HG03571 (cell line): ENCODE results near the gene XRCC1.

Experiments
- ATAC-seq: cut with Tn5 transposase; IDR thresholded peaks from one replicate; pipeline ENCODE4 v1.9.1; 2021; ENCODE audit not compliant: unreplicated experiment

Gene XRCC1, protein sequence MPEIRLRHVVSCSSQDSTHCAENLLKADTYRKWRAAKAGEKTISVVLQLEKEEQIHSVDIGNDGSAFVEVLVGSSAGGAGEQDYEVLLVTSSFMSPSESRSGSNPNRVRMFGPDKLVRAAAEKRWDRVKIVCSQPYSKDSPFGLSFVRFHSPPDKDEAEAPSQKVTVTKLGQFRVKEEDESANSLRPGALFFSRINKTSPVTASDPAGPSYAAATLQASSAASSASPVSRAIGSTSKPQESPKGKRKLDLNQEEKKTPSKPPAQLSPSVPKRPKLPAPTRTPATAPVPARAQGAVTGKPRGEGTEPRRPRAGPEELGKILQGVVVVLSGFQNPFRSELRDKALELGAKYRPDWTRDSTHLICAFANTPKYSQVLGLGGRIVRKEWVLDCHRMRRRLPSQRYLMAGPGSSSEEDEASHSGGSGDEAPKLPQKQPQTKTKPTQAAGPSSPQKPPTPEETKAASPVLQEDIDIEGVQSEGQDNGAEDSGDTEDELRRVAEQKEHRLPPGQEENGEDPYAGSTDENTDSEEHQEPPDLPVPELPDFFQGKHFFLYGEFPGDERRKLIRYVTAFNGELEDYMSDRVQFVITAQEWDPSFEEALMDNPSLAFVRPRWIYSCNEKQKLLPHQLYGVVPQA

DNA sequence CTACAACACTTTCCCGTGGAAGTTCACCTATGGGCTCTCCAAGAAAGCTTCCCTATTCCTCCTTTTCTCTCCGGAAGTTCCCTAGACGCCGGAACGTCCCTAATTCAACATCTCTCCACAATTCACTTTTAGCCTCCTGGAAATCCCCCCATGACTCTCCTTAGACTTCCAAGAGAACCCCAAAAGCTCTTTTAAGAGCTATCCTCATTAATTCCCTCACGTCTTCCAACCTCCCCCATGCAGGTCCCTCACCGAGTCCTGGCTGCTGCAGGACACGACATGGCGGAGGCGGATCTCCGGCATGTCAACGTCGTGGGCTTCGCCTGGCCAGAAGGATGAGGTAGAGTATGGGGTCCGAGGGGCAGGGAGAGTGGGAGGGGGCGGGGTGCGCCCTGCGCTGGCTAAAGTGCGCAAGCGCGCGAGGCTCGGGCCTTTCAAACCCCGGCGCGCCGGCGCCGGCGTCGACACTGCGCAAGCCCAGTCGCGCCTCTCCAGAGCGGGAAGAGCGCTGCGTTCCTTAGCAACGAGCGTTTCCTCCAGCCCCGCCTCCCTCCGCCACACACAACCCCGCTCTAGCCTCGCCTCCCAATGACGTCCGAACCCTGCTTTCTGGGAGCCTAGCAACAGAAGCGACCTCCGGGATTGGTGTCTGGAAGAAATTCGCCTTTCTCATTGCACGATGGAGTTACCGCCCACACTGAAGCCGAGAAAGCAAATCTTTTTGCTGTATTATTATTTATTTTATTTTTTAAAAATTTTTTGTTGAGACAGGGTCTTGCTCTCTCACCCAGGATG is at the start of gene XRCC1, which contains the start of gene PINLYP:
TSS of gene XRCC1 (minus strand) at position 372 of the 795 bp plus-strand sequence. CDS start at position 303, 69 bp downstream.
TSS of gene PINLYP (plus strand) at position 646 of the 795 bp plus-strand sequence. CDS start 1,391 bp downstream, outside the sequence.
- peak; percentile 90 for ATAC-seq

DNA sequence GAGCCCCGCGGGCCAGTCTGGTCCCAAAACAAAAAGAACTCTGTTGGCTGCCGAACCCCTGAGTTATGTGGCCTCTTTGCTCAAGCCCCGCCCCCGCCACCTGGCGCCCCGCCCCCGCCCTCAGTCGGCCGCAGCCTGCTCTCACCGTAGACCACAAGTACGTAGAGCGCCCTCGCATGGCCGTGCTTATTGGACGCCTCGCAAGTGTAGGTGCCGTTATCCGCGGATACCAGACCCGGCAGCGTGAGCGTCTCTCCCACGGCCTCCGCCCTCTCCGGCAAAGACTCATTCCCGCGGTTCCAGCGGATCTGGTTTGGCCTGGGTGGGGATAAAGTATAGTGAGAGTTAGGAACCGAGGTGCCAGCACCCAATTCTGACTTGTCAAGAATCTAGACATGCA is 49.6 kb upstream of the XRCC1 start:
- no peak for ATAC-seq

DNA sequence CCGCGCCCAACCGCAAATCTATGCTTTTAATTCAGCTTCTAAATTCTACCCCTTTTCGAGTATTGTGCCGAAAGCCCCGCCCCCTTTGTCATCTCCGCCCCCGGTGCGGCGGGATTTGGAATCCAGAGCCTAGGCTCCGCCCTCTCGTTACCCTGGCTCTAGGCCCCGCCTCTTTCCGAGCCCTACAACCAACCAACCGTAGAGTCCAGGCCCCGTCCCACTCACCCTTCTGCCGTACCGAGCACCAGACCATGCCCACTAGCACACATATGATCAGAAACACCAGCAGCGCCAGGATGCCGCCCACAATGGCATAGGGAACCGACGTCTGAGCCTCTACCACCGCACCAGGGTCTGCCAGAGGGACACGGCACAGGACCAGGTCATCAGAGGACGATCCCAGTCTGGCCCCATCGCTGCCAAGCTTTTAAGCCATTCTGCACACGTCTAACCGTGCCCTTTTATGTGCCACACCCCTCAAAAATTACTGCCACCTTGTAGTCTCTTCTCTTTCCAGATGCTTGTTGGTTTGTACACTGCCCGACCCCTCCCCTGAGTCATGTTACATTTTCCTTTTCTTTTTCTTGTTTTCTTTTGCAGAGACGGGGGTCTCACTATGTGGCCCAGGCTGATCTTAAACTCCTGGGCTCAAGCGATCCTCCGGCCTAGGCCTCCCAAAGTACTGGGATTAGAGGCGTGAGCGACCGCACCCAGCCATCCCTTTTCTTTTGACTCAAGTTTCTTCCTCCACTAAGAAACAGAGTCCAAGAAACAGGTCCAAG is 48.8 kb upstream of the XRCC1 start:
- ATAC-seq = no peak

DNA sequence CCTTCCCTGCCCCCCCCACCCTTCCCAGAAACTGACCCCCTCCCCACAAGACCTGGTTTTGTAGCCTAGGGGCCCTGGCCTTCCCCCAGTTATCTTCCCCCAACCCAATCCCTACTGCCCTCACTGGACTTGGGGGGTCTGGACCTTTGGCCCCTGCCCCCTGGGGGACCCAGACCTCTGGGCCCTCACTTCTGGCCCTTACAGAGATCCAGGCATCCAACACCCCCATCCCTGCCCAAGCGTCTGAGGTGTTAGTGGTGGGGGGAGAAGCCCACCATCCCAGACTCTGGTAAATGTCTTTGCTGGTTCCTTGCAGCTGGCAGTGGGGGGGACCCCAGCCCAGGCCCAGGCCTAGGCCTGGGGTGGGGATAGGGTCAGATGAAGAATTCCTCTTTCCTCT is 47.6 kb upstream of the XRCC1 start:
- ATAC-seq = no peak

DNA sequence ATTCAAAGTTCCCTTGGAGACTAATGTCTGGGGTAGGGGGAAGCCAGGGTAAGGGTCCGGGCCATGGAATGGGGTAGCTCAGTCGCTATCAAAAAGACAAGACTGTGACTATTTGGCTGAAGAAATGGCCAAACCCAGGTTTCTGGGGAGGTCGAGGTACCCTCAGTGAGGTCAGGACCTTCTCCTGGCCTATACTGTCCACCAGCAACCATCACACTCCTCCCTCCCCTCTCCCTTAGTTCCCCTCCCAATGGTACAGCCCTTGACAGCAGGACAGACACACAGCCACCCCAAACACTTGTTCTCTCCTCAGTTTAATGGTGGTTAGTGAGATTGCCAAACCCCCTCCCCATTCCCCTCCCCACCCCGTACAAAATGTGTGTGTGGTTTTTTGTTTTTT is 46.7 kb upstream of the XRCC1 start:
- no peak for ATAC-seq

DNA sequence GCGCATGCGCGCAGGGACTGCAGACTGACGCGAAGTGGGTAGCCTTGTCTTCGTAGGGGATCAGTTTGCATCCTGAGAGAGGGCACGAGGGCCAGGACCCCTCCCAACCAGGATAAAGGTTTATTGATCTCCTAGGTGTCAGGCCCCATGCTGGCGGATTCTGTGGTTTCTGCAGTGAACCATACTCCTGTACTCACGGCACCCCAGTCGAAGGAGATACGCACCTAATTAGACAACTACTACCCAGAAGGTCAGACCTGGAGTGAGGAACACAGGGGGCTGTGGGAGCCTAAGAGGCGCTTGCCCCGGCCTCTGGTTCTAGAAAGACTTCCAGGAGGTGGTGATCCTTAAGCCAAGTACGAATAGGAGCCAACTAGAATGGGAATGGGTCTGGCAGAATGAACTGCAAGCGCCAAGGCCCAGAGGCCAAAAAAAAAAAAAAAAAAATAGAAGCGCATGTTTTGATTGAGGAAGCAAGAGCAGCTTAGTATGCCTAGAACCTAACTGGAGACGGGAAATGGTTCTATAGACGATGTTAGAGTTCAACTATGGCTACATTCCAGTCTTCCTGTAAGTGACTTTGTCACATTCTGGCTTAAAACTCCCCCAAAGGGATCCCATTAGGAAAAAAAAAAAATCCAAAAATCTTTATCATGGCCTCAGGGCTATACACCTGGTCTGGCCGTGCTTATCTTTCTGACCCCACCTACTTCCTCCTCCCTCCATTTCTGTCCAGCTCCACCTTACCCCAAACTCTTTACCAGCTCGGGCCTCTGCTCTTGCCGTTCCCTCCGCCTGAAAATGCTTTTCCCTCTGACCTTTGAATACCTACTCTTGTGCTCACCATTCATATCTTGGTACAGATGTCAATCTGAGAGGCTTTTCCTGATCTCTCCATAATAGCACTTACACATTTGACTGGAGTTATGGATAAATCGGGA is 45.0 kb upstream of the XRCC1 start:
- no peak for ATAC-seq

DNA sequence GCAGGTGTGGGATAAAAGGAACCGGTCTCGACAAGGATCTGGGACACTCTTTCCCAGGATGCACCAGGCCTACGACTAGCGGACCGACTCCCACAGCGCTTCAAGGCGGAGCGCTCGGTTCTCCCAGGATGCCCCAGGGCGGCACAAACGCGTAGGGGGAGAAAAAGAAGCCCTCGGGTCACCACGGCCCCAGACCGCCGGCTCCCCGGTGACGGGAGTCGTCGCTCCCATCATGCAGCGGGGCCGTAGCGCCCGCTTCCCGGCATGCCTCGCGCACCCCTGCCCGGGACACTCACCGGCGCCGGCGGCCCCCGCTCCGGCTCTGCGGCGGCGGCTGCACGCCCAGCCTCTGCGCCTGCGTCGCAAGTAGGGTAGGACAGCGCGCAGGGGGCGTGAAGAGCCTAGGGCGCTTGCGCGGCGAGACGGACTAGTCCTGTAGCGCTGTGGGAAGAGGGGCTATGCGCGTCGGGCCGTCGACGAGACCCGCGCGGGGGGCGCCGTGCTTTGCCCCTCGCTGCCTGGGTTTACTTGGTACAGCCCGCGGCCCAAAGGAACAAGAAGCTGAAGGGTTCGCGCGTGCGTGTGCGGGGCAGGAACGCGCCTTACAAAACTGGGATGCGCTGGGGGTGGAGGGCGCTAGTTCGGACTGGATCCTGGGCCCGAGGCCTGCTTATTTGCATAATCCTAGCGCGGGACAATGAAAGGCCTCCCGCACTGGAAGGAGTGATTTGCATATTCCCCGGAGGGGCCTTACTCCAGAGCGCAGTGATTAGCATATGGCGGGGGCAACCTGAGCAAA is 44.1 kb upstream of the XRCC1 start, which contains the start of gene ZNF428:
TSS of gene ZNF428 (minus strand) at position 368 of the 799 bp plus-strand sequence. CDS start 5,325 bp downstream, outside the sequence.
- peak; percentile 77 for ATAC-seq

DNA sequence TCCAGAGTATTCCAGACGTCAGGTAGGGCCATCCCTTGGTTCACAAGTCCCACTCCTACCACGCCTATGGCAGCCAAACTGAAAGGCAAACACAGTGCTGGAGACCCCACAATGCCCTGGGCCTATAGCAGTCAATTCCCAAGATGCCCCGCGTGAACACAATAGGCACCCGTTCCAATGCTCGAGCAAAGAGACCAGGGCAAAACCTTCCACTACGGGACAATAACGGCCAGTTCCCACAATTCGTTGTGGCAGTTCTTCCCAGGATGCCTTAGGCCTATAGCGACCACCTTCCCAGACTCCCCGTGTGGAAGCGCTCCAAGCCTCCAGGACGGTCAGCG is 43.6 kb upstream of the XRCC1 start:
- ATAC-seq = peak; percentile 29

DNA sequence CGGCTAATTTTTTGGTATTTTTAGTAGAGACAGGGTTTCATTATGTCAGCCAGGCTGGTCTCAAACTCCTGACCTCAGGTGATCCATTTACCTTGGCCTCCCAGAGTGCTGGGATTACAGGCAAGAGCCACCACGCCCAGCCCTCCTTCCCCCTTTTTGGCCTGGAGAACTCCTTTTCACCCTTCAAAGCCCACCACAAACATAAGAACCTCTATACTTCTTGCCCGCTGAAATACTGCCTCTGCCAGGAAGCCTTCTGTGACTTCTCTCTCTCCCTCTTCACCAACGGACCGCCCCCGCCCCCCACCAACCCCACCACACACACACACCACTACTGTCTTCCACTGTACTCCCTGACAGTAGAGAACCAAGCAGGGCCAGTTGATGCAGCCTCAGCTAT is 41.6 kb upstream of the XRCC1 start:
- ATAC-seq = no peak

DNA sequence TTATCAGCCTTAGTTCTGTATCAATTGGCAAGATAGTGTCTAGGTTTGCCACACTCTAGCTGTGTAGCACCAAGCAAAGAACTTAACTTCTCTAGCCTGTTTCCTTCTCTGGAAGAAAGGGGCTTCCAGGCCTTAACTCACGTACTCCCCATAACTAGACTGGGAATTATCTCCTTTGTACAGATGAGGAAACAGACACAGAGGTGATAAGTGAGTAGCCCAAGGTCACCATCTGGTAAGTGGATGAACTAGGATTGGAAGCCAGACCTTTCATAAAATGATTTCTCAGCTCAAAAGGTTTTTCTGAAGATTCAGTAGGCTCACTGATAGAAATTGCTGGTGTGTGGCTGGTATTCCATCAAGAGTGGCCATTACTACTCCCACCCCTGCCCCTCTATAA is 41.0 kb upstream of the XRCC1 start:
- no peak for ATAC-seq

DNA sequence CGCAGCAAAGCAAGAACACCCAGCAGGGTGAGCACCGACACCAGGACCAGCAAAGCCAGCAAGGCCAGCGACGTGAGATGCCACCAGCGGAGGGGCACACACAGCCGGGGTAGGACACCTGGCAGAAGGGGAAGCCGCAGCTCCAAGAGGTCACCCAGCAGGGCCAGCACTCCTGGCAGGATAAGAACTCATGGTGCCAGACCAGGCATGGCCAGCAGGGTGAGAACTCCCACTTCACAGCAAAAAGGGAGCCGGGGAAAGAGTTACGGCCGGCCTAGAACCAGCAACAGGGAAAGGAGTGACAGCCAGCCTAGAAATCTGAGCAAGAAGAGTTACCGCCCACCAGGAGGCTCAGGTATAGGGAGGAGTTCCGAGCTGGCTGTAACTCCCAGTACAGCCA is 37.0 kb upstream of the XRCC1 start:
- ATAC-seq = no peak

DNA sequence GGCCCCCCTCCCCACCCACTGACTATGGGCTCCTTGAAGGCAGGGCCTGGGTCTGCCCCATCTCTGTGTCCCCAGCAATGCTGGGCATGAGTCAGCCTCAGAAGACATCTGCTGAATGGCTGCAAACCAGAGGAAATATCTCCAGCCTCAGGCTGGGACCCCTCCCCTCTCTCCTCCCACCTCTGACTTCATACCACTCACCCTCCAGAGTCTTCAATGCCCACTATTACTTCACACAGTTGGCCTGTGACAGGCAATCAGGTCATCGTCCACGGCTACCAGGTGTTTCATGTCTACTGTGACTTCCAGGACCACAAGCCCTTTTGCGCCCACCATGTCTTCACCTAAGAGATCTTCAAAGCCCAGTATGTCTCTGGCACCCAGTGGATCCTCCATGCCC is 36.5 kb upstream of the XRCC1 start, which contains the start of gene SRRM5:
TSS of gene SRRM5 (plus strand) at position 301 of the 400 bp plus-strand sequence. CDS start at position 335, 34 bp downstream.
- no peak for ATAC-seq

DNA sequence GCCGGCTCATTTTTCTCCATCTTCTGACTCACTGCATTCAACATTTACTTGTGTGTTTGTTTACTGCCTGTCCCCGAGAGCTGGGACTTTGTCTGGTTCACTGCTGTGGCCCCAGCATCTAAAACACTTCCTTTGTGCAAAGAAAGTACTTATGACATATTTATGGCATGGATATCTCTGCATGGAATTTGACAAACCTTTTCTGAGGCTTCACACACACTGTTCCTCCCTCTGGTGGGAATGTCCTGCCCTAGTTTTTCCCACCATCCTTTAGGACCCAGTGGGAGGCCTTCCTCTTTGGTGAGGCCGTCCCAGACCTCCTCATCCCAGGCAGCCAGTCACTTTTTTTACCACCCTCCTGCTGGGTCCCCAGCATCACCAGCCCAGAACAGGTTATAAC is 35.2 kb upstream of the XRCC1 start:
- ATAC-seq = no peak

DNA sequence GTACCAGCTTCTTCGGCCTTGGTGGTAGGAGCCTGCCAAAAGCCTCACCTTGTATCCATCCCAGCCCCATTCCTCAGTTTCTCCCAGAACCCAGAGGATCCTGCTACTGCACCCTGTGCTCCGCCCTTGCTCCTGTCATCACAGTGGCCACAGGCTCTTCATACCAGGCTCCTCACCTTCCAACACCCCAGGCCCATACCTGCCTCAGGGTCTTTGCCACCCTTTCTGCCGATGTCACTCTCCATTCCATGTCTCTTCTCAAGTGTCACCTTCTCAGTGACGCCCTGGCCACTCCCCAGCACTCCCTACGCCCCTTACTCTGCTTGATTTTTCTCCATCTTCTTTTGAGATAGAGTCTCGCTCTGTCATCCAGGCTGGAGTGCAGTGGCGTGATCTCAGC is 34.5 kb upstream of the XRCC1 start:
- no peak for ATAC-seq

DNA sequence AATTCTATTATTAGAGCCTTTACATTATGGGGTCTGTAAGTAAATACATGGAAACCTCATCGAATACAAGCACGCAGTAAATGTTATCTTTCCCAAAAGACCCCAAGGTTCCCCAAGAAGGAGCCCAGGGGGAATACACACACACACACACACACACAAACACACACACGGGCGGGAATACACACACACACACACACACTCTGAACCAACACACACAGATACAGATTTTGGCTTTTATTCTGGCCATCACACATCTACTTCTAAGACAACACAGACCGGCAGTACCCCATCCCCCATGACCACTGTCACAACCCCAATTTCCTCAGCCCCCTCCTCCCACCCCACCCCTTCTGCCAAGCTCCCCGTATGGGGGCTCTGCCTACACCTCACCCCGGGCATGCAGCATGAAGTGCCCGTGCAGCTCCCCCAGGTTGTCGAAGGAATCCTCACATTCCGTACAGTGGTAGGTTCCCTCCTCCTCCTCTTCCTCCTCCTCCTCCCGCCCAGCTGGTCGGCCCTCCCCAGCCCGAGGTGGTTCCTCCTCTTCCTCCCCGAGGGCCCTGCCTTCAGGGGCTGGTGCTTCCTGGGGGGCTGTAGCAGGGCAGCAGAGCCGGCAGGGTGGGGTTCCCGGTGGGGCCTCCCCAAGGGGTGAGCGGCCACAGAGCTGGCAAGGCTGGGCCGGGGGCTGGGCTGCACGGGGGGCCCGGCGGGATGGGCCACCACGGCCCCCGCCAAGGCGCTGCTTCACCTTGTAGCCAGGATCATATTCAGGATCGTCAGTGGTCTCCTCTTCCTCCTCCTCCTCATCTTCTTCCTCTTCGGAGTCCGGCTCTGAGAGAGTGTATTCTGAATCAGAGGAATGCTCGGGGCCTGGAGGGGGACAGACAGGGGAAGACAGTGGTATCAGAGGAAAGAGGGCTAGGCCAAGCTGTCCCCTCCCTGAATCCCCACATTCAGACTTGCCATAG is 32.2 kb upstream of the XRCC1 start:
- ATAC-seq = no peak

DNA sequence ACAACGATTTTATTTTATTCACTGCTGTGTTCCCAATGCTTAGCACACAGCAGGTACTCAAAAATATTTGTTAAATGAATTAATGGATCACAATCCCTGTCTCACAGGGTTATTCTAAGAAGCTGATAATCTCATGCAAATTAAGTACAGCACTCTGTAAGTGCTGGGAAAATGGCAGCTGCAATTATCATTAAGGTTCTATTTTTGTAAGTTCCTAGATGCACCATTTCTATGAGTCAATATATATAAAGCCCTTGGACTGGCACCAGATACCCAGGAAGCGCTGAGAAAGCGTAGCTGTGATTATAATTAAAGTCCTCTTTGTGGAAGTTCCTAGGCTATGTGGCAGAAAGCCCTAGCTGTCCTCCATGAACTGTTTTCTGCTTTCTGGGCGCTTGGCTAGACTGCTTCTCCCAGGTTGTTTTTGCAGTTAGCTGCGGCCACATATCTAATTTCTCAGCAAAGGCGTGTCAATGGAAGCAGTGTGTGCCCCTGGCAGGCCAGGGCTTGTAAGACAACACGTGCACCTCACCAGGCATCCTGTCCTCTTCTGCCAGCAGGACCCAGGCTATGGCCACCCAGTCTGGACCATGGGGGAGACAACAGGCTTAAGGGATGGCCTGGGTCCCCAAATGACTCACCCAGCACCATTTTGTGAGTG is 31.4 kb upstream of the XRCC1 start:
- ATAC-seq = no peak
